GM18511 (cell line): Measurements from ENCODE around the gene SRMS.

ENCODE experiments used
- ATAC-seq: cut with Tn5 transposase; IDR thresholded peaks from one replicate; pipeline ENCODE4 v1.9.1; 2021; ENCODE audit warnings: mild to moderate bottlenecking, moderate library complexity; ENCODE audit not compliant: unreplicated experiment

SRMS gene

DNA sequence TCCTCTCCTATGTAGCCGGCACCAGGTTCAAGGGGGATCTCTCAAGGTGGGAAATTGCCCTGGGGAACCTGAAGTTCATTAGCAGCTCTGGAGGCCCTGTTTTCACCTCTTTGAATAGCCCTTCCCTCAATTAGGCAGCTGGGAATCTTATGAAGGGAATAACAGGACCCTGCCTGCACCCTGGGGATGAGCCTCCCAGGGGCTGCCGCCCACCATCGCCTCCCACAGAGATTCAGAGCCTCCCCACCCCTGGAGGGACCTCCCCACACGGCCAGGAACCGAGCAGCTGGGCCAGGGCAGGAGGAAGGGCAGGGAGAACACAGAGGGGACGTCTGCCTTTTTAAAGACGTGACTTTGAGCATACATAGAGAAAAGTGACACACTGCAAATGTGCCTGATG is 44.0 kb downstream of the SRMS start:
- no peak for ATAC-seq

DNA sequence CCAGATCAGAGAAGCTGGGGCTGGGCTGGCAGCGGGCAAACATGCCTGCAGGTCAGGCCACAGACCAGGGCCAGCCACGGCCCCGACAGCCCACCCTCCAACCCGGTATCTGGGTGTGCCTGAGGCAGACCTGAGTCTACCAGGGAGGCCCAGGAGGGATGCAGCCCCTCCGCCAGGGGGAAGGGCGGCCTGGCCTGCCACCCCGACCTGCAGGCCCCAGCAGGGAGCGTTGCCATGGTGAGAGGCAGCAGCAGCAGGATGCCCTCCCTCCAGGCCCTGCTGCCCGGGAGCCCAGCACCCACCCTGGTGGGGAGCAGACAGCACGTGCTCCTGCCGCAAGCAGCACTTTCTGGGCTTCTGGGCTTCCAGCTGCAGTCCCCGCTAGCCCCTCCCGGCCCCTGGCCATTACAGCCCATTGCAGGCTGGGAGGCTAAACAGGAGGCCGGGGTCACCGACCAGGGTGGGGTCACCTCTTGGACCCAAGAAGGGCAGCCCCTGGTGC is 44.8 kb downstream of the SRMS start:
- no peak for ATAC-seq

DNA sequence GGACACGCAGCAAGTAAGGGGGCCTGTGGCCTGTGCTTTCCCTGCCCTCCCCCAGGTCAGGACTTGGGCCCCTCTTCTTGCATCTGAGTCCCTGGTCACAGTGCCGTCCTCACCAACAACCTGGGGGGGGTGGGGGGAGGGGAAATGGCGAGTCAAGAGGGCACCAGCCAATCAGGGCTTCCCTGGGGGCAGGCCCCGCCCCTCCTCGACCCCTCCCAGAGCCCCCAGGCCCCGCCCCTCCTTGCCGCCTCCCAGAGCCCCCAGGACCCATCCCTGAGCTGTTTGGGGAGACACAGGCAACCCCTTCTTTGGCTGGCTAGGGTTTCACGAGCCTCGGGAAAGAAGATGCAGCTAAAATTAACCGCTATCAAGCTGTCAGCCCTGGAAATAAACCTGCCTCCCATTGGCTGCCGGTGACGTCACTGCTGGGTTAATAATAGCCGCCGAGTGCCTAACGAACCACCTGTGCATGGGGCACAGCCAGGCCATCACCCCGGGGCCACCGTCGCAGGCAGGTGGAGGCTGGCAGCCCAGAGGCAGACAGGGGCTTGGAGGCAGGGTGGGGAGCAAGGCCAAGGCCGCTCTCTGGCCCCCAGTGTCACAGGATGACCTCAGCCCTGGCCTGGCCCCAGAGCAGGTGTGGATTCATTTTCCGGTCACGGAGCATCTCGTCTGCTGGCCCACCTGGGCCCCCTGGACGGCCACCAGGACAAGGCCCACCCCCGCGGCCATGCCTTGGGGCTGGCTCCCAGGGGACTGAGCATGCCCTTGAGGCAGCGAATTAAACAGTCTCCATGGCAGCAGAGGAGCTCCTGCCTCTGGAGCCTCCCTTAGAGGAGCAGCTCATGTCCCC is 45.5 kb downstream of the SRMS start:
- no peak for ATAC-seq

DNA sequence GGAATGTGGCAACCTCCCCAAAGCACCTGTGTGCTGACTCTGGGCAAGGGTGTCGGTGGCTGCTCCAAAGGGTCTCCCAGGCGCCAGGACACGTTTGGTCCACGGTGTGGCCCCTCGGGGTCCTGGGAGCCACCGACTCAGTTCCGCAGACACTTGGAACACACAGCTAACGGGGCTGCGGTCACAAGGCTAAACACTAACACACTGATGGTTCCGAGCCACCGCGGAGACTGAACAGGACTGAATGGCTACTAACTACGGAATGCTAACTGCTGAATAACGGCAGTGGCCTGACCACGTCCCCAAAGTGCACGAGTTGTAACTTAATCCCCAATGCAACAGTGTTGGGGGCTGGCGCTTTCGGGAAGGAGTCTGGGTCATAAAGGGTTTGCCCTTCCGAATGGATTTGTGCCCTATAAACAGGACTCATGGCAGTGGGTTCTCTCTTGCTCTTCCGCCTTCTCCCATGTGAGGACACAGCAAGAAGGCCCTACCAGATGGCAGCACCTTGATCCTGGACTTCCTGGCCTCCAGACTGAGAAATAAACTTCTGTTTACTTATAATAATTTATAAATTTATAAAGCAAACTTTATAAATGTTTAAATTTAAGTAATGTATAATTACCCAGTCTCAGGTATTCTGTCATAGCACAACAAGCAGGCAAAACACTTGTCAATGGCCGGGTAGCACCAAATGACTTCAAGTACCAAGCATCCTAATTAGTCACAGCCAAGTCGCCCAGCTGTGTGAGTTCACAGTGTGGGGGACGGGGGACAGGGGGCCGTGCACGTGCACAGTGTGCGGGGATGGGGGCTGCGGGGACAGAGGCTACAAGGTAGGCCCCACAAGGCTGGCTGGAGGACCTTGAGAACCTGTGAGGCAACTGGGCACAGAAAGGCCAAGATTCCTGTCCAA is 46.4 kb downstream of the SRMS start:
- ATAC-seq: no peak

DNA sequence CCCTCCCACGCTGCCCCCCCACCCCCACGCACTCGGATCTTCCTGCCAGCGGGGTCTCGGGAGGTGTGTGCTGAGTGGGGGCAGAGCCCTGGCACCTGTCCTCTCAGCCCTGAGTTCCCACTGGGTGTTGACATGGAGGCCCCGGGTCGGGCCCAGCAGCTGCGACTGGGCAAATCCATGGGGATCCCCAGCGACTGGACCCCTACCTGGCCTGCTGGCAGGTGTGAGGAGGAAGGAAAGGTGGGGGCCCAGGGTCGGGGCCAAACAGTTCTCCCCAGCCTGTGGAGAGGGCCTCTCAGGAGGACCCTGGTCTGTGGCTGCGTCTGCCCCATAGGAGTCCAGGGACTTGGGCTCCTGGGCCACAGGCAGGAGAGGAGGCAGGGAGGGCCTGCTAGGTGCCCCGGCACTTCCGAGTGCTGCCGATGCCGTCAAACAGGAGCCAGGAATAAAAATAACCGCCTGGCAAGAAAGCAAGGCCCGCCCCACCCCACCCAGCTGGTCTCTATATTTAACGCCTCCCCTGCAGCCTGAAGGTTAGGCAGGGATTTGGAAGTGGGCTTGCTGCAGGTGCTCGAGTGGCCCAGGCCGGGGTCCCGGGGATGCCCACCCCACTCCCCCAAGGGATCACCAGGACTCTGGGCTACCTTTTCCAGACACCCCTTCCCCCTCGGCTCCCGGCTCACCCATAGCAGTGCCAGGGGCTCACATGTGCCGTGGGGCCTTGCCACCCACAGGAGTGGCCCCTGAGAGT is 47.2 kb downstream of the SRMS start:
- ATAC-seq: no peak

DNA sequence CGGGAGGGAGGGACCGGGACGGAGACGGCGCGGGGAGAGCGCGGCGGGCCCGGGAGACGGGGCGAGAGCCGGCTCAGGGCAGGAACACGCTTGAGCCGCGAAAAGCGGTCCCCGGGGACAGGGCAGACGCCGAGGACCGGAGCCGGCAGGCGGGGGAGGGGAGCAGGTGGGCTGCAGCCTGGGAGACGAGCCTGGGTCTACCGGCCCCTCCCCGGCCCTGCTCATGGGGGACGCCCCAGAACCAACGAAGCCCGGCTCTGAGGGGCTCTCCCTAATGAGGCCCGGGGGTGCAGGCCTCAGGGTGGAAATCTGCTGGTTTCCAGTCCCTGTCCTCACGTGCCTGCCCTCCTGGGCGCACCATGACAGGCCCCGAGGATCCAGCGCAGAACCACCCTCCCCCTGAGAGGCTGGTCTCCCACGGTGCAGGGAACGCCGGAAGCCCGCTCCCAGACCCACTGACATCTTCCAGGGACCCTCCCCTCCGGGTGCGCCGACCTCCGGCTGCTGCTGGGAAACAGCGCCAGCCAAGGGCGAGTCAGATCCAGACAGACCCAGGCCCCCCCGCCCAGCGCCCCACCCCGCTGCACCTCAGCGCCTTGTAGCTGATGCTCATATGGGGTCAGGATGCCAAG is 48.1 kb downstream of the SRMS start:
- no peak for ATAC-seq

DNA sequence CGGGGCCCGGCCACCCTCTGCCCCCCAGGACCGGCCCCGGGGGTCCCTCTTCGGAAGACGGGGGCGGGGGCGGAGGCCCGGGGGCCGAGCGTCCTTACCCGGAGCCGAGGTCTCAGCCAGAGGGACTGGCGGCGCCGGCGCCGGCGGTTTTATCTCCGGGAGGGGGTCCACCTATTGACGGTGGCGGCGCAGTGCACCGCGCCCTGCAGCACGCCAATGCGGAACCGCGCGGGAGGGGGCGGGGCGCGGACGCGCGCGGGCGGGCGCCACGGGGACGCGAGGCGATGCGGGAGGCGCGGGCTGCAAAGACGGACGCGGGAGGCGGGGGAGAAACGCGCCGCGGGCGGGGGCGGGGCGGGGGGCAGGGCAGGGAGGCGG is 48.6 kb downstream of the SRMS start, which contains the start of gene EEF1A2:
EEF1A2 (minus strand) TSS at position 124 of the 378 bp plus-strand sequence. CDS start 1,320 bp downstream, outside the sequence.
- no peak for ATAC-seq

DNA sequence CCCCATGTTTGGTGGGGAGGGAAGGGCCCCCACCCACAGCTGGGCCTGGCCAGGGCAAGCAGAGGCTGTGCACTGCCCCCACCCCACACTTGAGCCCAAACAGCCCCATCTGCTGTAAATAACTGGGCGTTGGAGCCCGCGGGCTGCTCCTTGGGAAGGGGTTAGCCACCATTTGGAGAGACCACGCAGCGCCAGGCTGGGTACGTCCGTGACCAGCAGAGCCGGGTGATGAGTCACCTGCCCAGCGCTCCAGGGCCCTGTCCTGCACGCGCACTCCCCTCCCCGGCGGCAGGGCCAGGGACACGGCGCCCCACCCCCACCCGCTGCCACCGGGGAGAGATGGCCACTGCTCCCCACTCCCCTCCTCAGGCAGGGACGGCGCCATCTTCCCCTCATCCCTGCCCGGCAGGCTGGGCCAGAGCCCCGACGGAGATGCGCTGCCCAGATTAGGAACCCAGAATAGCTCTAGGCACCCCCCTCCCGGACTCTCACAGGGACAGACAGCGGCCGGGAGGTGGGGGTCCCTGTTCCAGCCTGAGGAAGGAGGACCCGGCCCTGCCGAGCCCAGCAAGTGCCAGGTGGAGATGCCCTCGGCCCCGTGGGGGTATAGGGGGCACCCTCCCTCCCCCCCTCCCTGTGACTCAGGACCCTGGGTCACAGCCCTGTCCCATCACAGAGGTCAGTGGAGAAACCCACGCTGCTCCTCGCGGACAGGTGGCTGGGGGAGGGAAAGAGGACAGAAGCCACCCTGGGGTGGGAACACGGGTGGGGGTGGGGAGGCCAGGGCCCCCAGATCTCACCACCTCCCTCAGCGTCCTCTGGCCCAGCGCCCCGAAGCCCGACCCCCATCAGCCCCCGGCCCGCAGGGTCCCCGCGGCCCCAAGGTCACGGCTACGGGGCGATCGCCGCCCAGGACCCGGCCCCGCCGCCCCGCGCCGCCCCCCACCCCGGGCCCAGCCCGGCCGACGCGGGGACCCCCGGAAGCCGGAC is 49.3 kb downstream of the SRMS start:
- no peak for ATAC-seq

DNA sequence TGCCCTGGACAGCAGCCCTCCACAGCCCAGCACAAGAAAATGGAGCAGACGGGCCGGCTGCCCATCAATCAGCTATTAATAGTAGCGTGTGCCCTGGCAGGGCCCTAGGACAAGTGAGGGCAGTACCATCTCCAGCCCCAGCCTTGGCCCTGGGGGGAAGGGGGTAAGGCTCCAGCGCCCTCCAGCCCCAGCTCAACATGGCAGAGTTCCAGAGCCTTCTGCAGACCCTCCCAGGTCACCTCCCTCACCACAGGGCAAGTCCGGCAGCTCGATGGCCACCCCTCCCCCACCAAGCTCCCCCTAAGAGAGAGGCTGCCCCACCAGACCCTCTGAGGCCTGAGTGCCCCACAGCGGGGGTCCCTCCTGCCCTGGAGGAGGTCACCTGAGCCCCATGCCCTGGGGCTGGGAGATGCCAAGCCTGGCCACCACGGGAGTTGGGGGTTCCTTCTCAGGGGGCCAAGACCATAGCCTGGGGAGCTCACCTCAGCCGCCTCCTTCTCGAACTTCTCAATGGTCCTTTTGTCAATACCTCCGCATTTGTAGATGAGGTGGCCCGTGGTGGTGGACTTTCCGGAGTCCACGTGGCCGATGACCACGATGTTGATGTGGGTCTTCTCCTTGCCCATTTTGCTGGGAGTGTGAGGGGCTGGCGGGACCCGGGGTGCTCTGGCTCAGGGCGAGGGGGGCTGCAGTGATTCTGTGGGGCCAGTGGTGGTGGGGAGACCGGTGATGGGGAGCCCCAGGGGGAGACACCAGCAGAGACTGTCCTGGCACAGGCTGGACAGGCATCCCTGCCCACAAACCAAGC is 50.2 kb downstream of the SRMS start:
- no peak for ATAC-seq

DNA sequence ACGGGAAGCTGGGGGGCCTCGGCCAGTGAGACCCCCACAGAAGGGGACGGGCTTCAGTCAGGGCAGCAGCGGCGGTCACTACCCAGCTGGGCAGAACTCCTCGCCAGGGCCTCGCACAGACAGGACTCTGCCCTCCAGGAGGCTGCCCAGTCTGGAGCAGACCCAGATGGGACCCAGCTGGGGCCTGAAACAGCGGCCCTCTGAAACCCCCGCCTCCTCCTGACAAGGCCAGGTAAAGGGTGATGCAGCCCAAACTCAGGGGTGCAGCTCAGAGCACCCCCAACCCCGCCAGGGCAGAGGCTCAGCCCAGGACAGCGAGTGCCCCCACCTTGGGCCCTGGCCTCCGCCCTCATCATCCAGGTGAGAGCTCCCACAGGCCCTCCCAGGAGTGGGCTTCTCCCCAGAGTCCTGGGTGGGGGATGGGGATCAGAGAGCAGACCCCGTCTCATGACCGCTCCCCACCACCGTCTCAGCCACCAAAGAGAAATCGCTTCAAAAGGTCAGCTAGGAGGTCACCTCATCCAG is 50.9 kb downstream of the SRMS start:
- ATAC-seq: no peak

DNA sequence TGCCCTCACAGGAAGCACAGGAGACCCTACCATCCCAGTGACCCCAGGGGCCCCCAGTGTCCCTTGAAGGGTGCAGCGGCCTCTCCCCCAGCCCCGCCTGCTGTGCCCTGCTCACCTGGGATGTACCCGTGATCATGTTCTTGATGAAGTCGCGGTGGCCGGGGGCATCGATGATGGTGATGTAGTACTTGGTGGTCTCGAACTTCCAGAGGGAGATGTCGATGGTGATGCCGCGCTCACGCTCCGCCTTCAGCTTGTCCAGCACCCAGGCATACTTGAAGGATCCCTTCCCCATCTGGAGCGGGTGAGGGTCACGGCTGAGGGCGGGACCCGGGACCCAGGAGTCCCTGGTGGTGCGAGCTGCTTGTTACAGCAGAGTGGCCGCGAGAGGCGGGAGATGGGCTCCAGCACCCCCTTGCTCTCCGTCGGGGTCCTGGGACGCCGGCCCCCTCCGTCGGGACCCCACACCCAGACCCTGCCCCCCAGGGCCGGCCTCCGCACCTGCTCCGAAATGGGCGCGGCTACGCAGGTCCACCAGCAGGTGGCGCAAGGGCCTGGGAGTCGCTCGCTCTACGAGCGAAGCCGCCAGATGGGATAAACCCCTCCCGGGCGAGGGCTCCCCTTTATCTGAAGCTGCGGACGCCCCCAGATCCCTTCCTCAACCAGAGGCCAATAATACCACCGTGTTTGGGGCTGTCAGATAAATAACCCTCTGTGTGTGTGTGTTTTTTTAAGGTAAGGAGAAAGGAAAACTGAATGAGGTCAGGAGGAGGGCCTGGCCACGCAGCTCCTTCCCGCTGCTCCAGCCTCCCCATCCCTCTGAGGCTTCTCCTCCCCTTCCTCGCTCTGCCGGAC is 51.6 kb downstream of the SRMS start:
- no peak for ATAC-seq

DNA sequence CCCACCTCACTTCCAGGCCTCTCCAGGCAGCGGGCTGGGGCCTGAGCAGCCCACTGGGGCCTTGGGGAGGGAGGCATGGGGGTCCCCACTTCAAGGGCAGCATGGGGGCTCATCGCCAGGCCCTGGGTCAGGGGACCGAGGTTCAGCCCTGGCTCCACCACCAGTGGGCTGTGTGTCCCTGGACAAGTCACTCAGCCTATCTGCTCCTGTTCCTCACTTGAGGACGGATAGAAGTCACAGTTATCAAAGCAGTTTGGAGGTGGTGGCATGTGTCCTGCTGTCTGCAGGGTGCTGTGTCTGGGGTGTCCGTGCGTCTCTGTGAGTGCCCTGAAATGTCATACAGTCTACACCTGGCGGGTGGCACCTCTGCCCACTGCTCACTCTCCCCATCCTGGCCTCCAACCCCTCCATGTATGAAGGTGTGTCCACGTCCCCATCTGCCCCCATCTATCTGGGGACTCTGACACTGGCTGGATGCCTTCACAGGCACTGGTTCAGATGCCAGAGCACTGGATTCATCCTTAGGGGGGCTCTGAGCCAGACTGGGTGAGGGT is 52.3 kb downstream of the SRMS start:
- ATAC-seq: no peak

DNA sequence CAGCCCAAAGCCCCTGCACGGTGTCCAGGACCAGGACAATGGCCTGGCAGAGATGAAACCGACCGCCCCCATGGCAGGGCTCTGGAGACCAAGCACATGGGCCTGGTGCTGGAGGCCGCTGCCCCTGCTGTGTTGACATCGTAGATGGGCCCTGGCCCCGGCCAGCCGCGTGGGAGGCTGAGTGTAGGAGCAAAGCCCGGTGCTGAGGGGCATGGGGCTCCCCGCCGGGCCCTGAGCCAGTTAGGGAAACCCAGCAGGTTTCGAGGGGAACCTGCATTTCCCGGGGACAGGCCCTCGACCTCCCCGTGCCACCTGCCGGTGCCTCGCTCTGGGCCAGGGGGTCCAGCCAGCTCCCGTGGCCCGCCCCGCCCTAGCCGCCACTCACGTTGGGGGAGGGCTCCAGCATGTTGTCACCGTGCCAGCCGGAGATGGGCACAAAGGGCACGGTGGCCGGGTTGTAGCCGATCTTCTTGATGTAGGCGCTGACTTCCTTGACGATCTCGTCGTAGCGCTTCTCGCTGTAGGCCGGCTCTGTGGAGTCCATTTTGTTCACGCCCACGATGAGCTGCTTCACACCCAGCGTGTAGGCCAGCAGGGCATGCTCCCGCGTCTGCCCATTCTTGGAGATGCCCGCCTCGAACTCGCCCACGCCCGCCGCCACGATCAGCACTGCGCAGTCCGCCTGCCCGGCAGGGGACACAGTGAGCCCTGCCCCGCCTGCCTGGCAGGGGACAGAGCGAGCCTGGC is 53.0 kb downstream of the SRMS start:
- ATAC-seq: no peak

DNA sequence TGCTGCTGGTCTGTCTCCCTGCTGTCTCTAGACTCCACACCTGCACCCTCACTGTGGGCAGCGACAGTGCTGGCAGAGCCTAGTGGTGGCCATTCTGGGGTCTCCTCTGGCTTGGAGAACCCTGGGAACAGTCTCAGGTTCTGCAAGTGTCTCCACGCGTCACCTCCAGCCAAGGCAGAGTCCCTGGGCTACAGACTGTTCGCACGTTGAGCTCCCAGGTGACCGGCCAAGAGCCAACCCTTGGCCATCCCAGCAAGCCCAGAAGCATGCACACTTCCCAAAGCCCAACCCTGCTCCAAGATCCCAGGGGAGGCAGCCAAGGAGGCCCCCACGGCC is 53.5 kb downstream of the SRMS start:
- no peak for ATAC-seq

DNA sequence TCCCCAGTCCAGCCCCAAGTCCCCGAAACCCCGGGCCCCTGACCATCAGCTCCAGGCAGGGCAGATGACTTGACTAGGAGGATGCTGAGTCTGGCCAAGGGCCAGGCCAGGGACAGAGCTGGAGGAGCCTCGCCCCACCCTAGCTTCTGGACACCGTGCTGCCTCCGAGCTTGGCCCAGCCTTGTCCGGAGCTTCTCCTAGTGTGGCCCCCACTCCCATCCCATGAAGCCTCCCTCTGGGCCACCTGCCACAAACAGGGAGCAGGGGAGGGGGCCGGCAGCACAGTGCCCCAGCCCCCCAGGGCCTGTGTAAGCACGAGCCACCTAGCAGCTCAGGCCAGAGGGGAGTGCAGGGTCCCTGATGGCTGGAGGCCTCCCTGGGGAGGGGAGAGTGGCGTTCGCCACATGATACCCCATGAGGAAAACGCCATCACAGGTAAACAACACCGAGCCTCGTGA is 54.0 kb downstream of the SRMS start:
- ATAC-seq: no peak

DNA sequence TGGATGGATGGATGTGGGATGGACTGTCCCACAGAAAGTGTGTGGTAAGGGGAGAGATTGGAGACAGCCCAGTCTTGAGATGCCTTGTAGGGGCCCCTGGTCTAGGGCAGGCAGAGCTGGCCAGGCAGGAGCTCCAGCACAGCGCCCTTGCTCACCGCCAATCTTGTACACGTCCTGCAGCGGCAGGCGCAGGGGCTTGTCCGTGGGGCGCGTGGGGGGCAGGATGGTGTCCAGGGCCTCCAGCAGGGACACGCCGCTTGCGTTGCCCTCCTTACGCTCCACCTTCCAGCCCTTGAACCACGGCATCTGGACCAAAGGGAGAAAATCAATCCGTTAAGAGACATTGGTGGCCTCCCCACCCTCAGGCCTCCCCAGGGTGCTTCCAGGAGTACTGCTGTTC is 54.6 kb downstream of the SRMS start:
- ATAC-seq: no peak
